ENCODE measurements around the gene DPP9.
"Not testable (repeated sequence)": the region's sequence is repeated elsewhere in the genome, so short reads cannot be mapped to it uniquely, and the experiment has no call there.

The DPP9 gene

GRCh38 chr19:4749870-4750590 lies 26.4 kb upstream of the DPP9 start:
- POLR2A ChIA-PET = interaction anchor here (0.5 kb wide), 1 partner anchor 1688 kb away, joined by 5 read pairs; no protein-coding TSS in a partner anchor
- no peak for DNase-seq (ENCODE audit: extremely low spot score)
- TF ChIP-seq CTCF (IDR thresholded peaks at IDR 0.05; ENCODE audit: control extremely low read depth, extremely low read depth, low read depth, missing control alignments) = no peak
- CTCF ChIA-PET = interaction anchor here (0.8 to 1.1 kb wide), 2 partner anchors 12 to 19 kb away, joined by 3 to 4 read pairs; no protein-coding TSS in a partner anchor

- ChIA-PET POLR2A (no interaction called here), CTCF (interaction anchor here (1.1 kb wide), 1 partner anchor 14 kb away, joined by 4 read pairs; no protein-coding TSS in a partner anchor)
- TF ChIP-seq CTCF (IDR thresholded peaks at IDR 0.05; ENCODE audit: control extremely low read depth, extremely low read depth, low read depth, missing control alignments) = no peak
- no peak for DNase-seq (ENCODE audit: extremely low spot score)
These were observed 24.9 kb upstream of the DPP9 start for GRCh38 chr19:4748589-4748988.

GRCh38 chr19:4748185-4748584 lies 24.5 kb upstream of the DPP9 start:
- CTCF ChIA-PET = no interaction called here
- no peak for TF ChIP-seq CTCF (IDR thresholded peaks at IDR 0.05; ENCODE audit: control extremely low read depth, extremely low read depth, low read depth, missing control alignments)
- DNase-seq (ENCODE audit: extremely low spot score) = no peak
- POLR2A ChIA-PET = no interaction called here

- CTCF ChIA-PET = interaction anchor here (1.2 to 2.3 kb wide), 2 partner anchors 8 to 45 kb away, joined by 3 to 10 read pairs; partner anchors contain the start of gene FEM1A
- no peak for TF ChIP-seq CTCF (IDR thresholded peaks at IDR 0.05; ENCODE audit: control extremely low read depth, extremely low read depth, low read depth, missing control alignments)
- DNase-seq (ENCODE audit: extremely low spot score) = no peak
- POLR2A ChIA-PET = no interaction called here
These were observed 22.3 kb upstream of the DPP9 start for GRCh38 chr19:4745986-4746385.

GRCh38 chr19:4745175-4745574 lies 21.5 kb upstream of the DPP9 start:
- CTCF ChIA-PET = interaction anchor here (1.2 to 2.3 kb wide), 2 partner anchors 9 to 46 kb away, joined by 3 to 10 read pairs; partner anchors contain the start of gene FEM1A
- DNase-seq (ENCODE audit: extremely low spot score); POLR2A ChIA-PET: not testable (repeated sequence)

- CTCF ChIA-PET = interaction anchor here (1.0 to 1.2 kb wide), 2 partner anchors 10 to 15 kb away, joined by 3 read pairs; no protein-coding TSS in a partner anchor
- no peak for DNase-seq (ENCODE audit: extremely low spot score)
These were observed 21.0 kb upstream of the DPP9 start for GRCh38 chr19:4744451-4745174.

More at GRCh38 chr19:4744451-4745174, 21.0 kb upstream of the DPP9 start:
- POLR2A ChIA-PET = no interaction called here
- TF ChIP-seq CTCF (IDR thresholded peaks at IDR 0.05; ENCODE audit: control extremely low read depth, extremely low read depth, low read depth, missing control alignments) = no peak

Data from GM10248 (cell line).